ENCODE results near the gene RYR1.
"Not testable (repeated sequence)": the region's sequence is repeated elsewhere in the genome, so short reads cannot be mapped to it uniquely, and the experiment has no call there.

The RYR1 gene

GRCh38 chr19:38571682-38572081 is 138.2 kb downstream of the RYR1 start:
- DNase-seq: no peak

- DNase-seq: no peak
Measured at GRCh38 chr19:38577826-38578225, 144.3 kb downstream of the RYR1 start.

DNA sequence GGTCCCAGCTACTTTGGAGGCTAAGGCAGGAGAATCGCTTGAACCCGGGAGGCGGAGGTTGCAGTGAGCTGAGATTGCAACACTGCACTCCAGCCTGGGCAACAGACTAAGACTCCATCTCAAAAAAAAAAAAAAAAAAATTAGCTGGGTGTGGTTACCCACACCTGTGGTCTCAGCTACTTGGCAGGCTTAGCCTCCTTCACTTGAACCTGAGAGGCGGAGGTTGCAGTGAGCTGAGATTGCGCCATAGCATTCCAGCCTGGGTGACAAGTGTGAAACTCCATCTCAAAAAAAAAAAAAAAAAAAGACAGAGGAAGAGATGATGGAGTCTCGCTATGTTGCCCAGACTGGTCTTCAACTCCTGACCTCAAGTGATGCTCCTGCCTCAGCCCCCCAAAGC is 145.8 kb downstream of the RYR1 start:
- DNase-seq: not testable (repeated sequence)

DNA sequence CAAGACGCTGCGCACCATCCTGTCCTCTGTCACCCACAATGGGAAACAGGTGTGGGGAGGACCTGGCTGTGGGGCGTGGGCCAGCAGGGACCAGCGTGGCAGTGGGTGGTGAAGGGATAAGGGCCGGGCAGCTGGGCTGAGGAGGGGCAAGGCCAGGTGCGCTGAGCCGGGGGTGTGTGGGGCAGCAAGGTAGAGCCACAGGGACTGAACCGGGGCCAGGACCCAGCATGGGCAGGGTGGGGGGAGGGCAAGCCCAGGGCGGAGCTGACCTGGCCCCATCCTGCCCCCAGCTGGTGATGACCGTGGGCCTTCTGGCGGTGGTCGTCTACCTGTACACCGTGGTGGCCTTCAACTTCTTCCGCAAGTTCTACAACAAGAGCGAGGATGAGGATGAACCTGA is 146.6 kb downstream of the RYR1 start:
- DNase-seq: no peak

DNA sequence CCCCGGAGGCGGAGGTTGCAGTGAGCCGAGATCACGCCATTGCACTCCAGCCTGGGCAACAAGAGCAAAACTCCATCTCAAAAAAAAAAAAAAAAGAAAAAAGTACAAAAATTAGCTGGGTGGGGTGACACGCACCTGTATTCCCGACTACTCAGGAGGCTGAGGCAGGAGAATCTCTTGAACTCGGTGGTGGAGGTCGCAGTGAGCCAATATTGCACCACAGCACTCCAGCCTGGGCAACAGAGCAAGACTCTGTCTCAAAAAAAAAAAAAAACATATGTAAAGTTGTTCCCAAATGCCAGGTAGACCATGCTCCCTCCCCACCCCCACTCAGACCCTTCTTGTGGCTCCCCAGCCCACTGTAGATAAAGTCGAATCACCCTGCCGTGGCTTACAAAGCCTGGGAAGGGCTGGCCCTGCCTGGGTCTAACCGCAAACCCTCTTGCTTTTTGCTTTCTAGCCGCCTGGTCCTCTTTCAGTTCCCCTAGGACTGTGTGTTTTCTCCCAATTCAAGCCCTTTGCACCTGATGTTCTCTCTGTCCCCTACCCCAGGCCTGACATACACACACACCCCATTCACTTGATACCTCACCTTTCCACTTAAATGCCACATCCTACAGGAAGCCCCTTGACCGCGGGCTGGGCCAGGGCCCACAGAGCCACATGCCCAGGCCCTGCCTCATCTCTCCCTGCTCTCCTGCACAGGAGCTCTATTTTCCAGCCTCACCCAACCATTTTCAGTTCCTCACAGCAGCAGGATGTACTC is 149.9 kb downstream of the RYR1 start:
- DNase-seq: no peak

DNA sequence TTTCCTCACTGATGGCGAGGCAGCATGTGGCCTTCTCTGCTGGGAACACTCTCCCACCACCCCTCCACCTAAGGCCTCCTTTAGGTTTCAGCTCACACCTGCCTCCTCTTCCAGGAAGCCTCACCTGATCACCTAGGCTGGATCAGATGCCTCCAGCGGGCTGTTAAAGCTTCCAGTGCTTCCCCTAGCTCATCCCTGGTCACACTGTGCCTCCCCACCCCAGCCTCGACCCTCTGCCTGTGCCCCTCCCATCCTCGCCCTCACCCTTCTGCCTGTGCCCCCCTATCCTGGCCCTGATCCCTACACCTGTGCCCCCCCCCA is 150.5 kb downstream of the RYR1 start:
- DNase-seq: no peak

- DNase-seq: no peak
Measured at GRCh38 chr19:38587562-38587961, 154.1 kb downstream of the RYR1 start.

GRCh38 chr19:38588041-38588440 is 154.6 kb downstream of the RYR1 start:
- DNase-seq: no peak

- no peak for DNase-seq
Measured at GRCh38 chr19:38592940-38593339, 159.4 kb downstream of the RYR1 start.

- DNase-seq: peak; percentile 64 to 65
Measured at GRCh38 chr19:38596057-38596981, 162.8 kb downstream of the RYR1 start.

DNA sequence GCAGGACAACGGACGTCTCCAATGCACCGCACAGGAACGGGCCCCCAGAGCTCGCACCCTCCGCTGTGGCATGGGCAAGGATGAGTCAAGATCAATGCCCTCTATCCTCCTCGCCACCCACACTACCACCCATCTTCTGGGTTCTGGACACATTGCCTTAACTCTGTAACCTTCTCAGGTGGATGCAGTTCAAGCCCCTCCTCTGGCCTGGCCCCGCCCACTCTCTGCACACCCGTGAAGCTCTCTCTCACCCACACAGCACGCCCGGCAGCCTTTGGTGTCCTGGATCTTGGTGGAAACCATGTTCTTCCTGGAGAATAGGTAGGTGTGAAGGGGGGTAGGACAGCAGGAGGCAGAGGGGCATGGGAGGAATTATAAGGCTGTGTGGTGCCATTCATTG is 163.6 kb downstream of the RYR1 start:
- no peak for DNase-seq

GRCh38 chr19:38599722-38600121 is 166.2 kb downstream of the RYR1 start:
- no peak for DNase-seq

GRCh38 chr19:38602856-38603255 is 169.4 kb downstream of the RYR1 start:
- DNase-seq: not testable (repeated sequence)

- no peak for DNase-seq
Measured at GRCh38 chr19:38606131-38606530, 172.6 kb downstream of the RYR1 start.

DNA sequence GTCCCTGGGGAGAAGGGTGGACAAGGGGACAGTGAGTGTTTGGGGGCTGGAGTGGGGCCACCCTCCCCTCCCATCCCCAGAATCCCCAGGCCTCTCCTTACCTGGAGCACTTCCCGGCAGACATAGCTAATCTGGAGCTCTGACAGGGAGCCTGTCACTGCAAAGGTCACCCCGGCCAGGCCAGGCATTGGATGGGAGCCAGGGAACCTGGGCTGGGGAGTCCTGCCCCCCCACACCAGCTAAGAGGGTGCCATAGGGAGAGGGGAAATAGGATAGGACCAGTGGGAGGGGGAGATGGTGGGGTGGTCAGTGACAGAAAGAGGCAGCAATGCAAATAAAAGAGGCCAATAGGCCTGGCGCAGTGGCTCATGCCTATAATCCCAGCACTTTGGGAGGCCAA is 180.8 kb downstream of the RYR1 start:
- DNase-seq: no peak

DNA sequence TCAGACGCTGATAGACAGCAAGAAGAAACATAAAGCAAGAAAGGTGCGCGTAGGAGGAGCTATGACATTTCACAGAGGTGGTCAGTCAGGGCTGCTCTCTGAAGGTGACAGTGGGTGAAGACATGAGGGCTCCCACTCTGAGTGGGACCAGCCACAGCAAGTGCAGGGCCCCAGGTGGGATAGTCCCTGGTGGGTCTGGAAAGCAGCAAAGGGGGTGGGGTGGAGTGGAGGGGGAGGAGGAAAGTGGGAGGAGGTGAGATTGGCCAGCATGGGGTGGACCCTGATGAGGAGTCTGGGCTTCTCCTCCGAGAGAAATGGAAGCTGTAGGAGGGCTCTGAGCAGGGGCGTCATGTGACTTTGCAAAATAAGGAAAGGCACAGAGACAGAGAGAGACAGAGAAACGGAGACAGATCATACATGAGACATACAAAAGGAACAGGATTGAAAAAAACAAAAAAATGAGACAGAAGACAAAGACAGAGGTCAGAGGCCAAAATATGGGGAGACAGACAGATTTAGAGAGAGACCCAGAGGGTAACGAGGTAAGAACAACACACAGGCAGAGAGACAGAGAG is 181.6 kb downstream of the RYR1 start:
- DNase-seq: no peak

DNA sequence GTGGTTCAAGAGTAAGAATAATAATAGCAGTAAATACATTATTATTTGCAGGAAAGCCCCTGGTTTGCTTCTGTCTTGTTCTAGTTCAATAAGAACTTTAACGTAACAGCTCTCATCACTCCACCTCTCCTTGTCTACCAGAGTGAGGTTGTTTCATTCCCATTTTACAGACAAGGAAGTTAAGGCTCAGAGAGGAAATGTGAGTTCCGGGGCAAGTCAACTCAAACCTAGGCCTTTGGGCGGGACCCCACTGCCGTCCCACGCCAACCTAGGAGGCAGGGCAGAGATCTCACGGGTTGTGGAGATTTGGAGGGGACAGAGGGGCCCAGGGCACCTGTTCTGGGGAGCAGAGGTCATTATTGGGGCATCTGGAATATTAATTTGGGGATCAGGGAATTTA is 182.8 kb downstream of the RYR1 start:
- no peak for DNase-seq

- DNase-seq: no peak
Measured at GRCh38 chr19:38617283-38617763, 183.8 kb downstream of the RYR1 start.

GRCh38 chr19:38617764-38618589 is 184.5 kb downstream of the RYR1 start, which contains the start of gene MAP4K1:
Gene MAP4K1, minus strand, starts transcription at chr19:38617953. Its CDS starts 58 bp downstream, at chr19:38617895.
- DNase-seq: peak in 1 of 2 experiments; percentile 26

DNA sequence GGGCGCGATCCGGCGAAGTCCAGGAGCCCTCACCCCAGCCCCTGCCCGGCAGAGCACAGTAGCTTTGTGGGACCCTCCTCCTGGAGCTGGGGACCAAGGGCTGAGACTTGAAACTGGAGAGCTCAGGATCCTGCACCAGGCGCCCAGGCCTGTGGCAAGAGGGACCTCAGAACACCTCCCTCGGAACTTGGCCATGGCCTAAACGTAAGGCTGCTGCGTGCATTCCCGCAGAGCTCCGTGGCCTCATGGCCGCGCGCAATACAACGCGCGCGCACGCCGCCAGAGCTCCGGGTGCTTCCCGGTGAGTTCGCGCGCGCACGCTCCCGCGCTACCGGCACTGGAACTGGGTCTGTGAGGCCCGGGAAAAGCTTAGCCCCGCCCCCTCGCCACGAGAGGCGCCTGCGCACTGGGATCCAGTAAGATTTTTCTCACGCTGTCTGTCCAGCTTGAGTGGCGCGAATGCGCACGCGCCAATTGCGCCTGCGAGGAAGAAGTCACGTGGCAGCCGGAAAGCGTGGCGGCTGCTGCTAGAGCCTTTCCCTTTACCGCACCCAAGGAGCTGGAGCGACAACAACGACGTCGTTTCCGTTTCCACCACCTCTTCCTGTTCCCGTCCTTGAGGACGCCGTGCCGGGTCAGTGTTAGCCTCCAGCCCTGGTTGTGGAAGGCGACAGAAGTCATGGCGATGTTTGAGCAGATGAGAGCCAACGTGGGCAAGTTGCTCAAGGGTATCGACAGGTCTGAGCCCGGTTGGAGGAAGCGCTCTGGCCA is 185.3 kb downstream of the RYR1 start, which contains the start of gene EIF3K:
TSS of gene EIF3K (plus strand) at position 599 of the 771 bp plus-strand sequence. CDS start at position 680, 81 bp downstream.
- DNase-seq: peak; percentile 98 to 99

GRCh38 chr19:38619361-38620174 is 186.1 kb downstream of the RYR1 start:
- no peak for DNase-seq

All from NCI-H187 (cell line).